K562 (cell line): Measurements from ENCODE around the gene RAB14. TPM values are rescaled to one million over a fixed set of nuclear protein-coding genes. Genes with fewer than 3 reads are reported as not detected.

Source experiments
- ATAC-seq: fragments of 200-7000 bp; cut with Tn5 transposase; 3 replicates; pipeline ENCODE4 v1.9.1; 2020; ENCODE audit warnings: moderate library complexity
- BruUV-seq: library from RNA; stranded (reverse); fragments of 400-500 nt; replicated peaks from 2 replicates; lab custom pipeline; 2021; lab: Mats Ljungman, UMichigan
- CTCF ChIA-PET: fragments of 300-600 bp; formaldehyde crosslinking; extraction: SDS; loops from one replicate; lab custom pipeline; 2021; ENCODE audit warnings: low intra/inter-chr PET ratio; lab: Yijun Ruan, JAX
- POLR2A ChIA-PET: fragments of 300-600, 350-650 bp; sonication (Branson Sonifier 250); formaldehyde crosslinking; extraction: SDS; loops from one replicate; lab custom pipeline; 2021; ENCODE audit warnings: antibody characterized with exemption, inconsistent platforms; lab: Yijun Ruan, JAX
- DNase-seq, 4 experiments: peaks; one replicate each; pipeline versions ENCODE4 v3.0.0 to v3.0.0-alpha.2; 2011 to 2018; ENCODE audit warnings: low spot score in 3 of 4, mixed read lengths in 3 of 4; ENCODE audit errors: extremely low read depth in 1 of 4
- FAIRE-seq: peaks from 2 replicates; lab custom pipeline; 2011; peaks lifted over from hg19 to GRCh38; lab: Jason Lieb, UNC
- H2AFZ ChIP-seq: 2 replicates; pipeline ENCODE4 v1.6.0; 2011; ENCODE audit warnings: low read depth, low read length, control low read depth, inconsistent platforms
- H3K27ac ChIP-seq: fragments of 200-600 bp; 3 replicates; pipeline ENCODE4 v1.8.0; 2011; ENCODE audit warnings: low read depth, mild to moderate bottlenecking, control low read depth, inconsistent platforms, low read length, moderate library complexity, mixed read lengths; ENCODE audit errors: extremely low read depth
- H3K27me3 ChIP-seq, 2 experiments: fragments of 300-600 bp in 1 of 2; 2 replicates in 1 of 2; 3 replicates in 1 of 2; pipeline versions ENCODE4 v1.6.0 to v1.8.0; 2011; ENCODE audit warnings: inconsistent platforms in 2 of 2, low read length in 2 of 2, mild to moderate bottlenecking in 1 of 2, mixed read lengths in 1 of 2, moderate library complexity in 1 of 2; ENCODE audit not compliant: control insufficient read depth in 2 of 2, insufficient read depth in 2 of 2
- H3K36me3 ChIP-seq: fragments of 300-600 bp; 3 replicates; pipeline ENCODE4 v1.8.0; 2011; ENCODE audit warnings: mild to moderate bottlenecking, low read length, inconsistent platforms; ENCODE audit not compliant: control insufficient read depth, insufficient read depth
- H3K4me1 ChIP-seq, 2 experiments: fragments of 200-600 bp in 1 of 2; replicated peaks in 1 of 2; 2 replicates in 1 of 2; 3 replicates in 1 of 2; pipeline versions ENCODE4 v1.5.1 to v1.8.0; 2011; ENCODE audit warnings: inconsistent platforms in 2 of 2, low read length in 2 of 2, mild to moderate bottlenecking in 1 of 2, mixed read lengths in 1 of 2, moderate library complexity in 1 of 2; ENCODE audit not compliant: control insufficient read depth in 2 of 2, insufficient read depth in 2 of 2
- H3K4me2 ChIP-seq: 2 replicates; pipeline ENCODE4 v1.6.1; 2011; ENCODE audit warnings: low read length, control low read depth, inconsistent platforms, mixed read lengths; ENCODE audit not compliant: insufficient read depth
- H3K4me3 ChIP-seq: fragments of 200-600 bp; sonication (generic), shearing (Covaris generic); 2 replicates; pipeline ENCODE4 v1.5.1; 2016; ENCODE audit warnings: control low read depth, inconsistent platforms
- H3K79me2 ChIP-seq: fragments of 200-600 bp; 3 replicates; pipeline ENCODE4 v1.8.0; 2011; ENCODE audit warnings: low read length, inconsistent platforms; ENCODE audit not compliant: control insufficient read depth, insufficient read depth
- H3K9ac ChIP-seq, 2 experiments: 2 replicates each; pipeline versions ENCODE4 v1.6.0 to v1.6.1; 2011; ENCODE audit warnings: low read depth in 2 of 2, low read length in 2 of 2, control low read depth in 1 of 2, inconsistent platforms in 1 of 2, mild to moderate bottlenecking in 1 of 2, mixed read lengths in 1 of 2; ENCODE audit not compliant: insufficient read depth in 1 of 2
- H3K9me1 ChIP-seq: one replicate; pipeline ENCODE4 v1.6.0; 2011; ENCODE audit warnings: inconsistent platforms, mild to moderate bottlenecking, low read length, moderate library complexity; ENCODE audit not compliant: control insufficient read depth, insufficient read depth
- H3K9me3 ChIP-seq: replicated peaks from 2 replicates; pipeline ENCODE4 v1.5.1; 2011; ENCODE audit warnings: low read depth, low read length, inconsistent platforms; ENCODE audit not compliant: control insufficient read depth, insufficient read depth
- H4K20me1 ChIP-seq: replicated peaks from 2 replicates; pipeline ENCODE4 v1.6.1; 2011; ENCODE audit warnings: low read length, inconsistent platforms, mixed read lengths; ENCODE audit not compliant: control insufficient read depth, insufficient read depth
- BMI1 ChIP-seq: fragments of 150-350 bp; IDR thresholded peaks from 2 replicates; pipeline ENCODE4 v1.6.1; 2014; ENCODE audit warnings: low read length
- PHF21A ChIP-seq: fragments of 450-650 bp; IDR thresholded peaks from 2 replicates; pipeline ENCODE4 v1.6.1; 2017; ENCODE audit warnings: low read depth, borderline replicate concordance
- ZNF232 ChIP-seq: sonication (generic); formaldehyde crosslinking; IDR thresholded peaks from 2 replicates; pipeline ENCODE4 v1.8.0; 2022; ENCODE audit warnings: mild to moderate bottlenecking, missing genetic modification reagents
- ZNF282 ChIP-seq: sonication (generic); formaldehyde crosslinking; IDR thresholded peaks from 2 replicates; pipeline ENCODE4 v1.8.1; 2023; ENCODE audit warnings: missing genetic modification reagents
- ZNF347 ChIP-seq: fragments of 450-650 bp; formaldehyde crosslinking; IDR thresholded peaks from 2 replicates; pipeline ENCODE4 v1.4.0; 2020; ENCODE audit warnings: low read depth, mild to moderate bottlenecking, moderate library complexity
- WGBS: fragments of 100-300 bp; shearing (Covaris generic); methylation state at CpG from one replicate; pipeline ENCODE4 v1.1.6; 2016; ENCODE audit warnings: low coverage, mixed read lengths; ENCODE audit not compliant: insufficient coverage; ENCODE audit errors: missing lambda C conversion rate; 5-methylcytosine and 5-hydroxymethylcytosine counted together
- in situ Hi-C: fragments of 300-500 bp; cut with MboI; formaldehyde crosslinking; loops from 4 replicates; pipeline ENCODE4 v1.15.0; 2018; ENCODE audit warnings: inconsistent platforms, mixed read lengths
- intact Hi-C: fragments of 100-400 bp; cut with micrococcal nuclease; formaldehyde crosslinking; loops from 2 replicates; pipeline ENCODE4 v1.14.2; 2022
- polyA plus RNA-seq, 8 experiments: library from polyadenylated mRNA; depleted of rRNA in 4 of 8; stranded (reverse) in 5 of 8; unstranded in 3 of 8; fragments of >200 nt; fragmentation: Nextera tagmentation in 2 of 8; fragmentation: Illumina TruSeq in 1 of 8; extraction: Ambion mirVana in 2 of 8; extraction: Trizol in 1 of 8; gene quantifications; 2 replicates each; pipeline versions ENCODE4 v1.2.1 to v1.2.3, GENCODE V29; 2011 to 2014; ENCODE audit warnings: inconsistent platforms in 1 of 8, missing spikeins in 1 of 8
- total RNA-seq, 7 experiments: library from RNA; depleted of rRNA in 6 of 7; stranded (reverse); fragments of >200 nt in 6 of 7; fragmentation: Illumina TruSeq in 2 of 7; extraction: Trizol in 2 of 7; gene quantifications; 2 replicates each; pipeline versions ENCODE4 v1.2.1 to v1.2.3, GENCODE V29; 2011 to 2021; ENCODE audit warnings: low replicate concordance in 1 of 7
- TF ChIP-seq, protein P1 (sequence below): sonication (generic); formaldehyde crosslinking; IDR thresholded peaks from 2 replicates; pipeline ENCODE4 v1.8.0; 2022; ENCODE audit warnings: mild to moderate bottlenecking, missing genetic modification reagents, borderline replicate concordance
- TF ChIP-seq, protein P2 (sequence below): fragments of 200-800 bp; sonication (Bioruptor generic); IDR thresholded peaks from 2 replicates; pipeline ENCODE4 v1.6.1; 2017; ENCODE audit warnings: missing genetic modification characterization, missing compliant biosample characterization
- TF ChIP-seq, protein P3 (sequence below): fragments of 250-450 bp; sonication (Bioruptor Pico); IDR thresholded peaks from 2 replicates; pipeline ENCODE4 v1.5.0; 2021; ENCODE audit warnings: mild to moderate bottlenecking, borderline replicate concordance

Gene RAB14
- total and polyA plus RNA-seq, 9 of the 15 experiments (the other 6 are each of a cell fraction or from before 2014, with no cell fraction given), result 10.3 to 41.8 (median 20.9) TPM

DNA sequence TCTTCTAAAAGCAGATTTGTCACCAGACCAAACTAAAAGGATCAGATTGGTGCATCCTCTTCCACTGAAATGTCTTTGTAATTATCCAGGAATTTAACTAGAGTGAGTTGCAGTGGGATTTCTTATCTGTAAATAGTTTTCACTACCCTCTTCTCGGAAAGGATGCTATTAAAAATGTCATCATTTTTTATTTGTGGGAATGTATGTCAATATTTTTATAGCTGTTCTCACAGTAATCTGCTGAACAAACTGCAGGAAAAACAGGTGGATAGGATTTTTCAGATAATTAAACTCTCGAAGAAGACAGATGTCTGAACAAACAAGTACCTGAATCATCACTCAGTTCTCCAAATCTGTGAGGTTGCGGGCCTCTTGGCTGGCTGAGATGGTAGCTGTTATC lies 62.7 kb downstream of the RAB14 start:
- Histone ChIP-seq H3K9ac (no peak overlapping the region), H3K9me1 (no peaks in the 10 kb centered on the region), H3K4me3 (no peak overlapping the region), H3K27ac (no peak overlapping the region), H3K4me1 (no peaks in the 10 kb centered on the region), H3K4me2 (no peak overlapping the region), H3K79me2 (no peaks in the 10 kb centered on the region), H3K27me3 (no peaks in the 10 kb centered on the region), H2AFZ (no peak overlapping the region), H4K20me1 (no peaks in the 10 kb centered on the region), H3K9me3 (no peaks in the 10 kb centered on the region), H3K36me3 (peaks cover 65% of the 10 kb centered on the region)
- WGBS, result 83% methylated on average over 3 of the region's 3 CpGs
- CTCF ChIA-PET, result no interaction called here
- DNase-seq (no peak), ATAC-seq (no peak), FAIRE-seq (no peak)
- in situ Hi-C loops (no loop called here), intact Hi-C loops (no loop called here)
- TF ChIP-seq ZNF347 (CRISPR knock-in tag), result no peak
- BruUV-seq, result no TSS peak
- POLR2A ChIA-PET, result interaction anchor here (0.7 to 2.4 kb wide), 5 partner anchors 14 to 72 kb away, joined by 3 to 5 read pairs (median 3); no protein-coding TSS in a partner anchor

DNA sequence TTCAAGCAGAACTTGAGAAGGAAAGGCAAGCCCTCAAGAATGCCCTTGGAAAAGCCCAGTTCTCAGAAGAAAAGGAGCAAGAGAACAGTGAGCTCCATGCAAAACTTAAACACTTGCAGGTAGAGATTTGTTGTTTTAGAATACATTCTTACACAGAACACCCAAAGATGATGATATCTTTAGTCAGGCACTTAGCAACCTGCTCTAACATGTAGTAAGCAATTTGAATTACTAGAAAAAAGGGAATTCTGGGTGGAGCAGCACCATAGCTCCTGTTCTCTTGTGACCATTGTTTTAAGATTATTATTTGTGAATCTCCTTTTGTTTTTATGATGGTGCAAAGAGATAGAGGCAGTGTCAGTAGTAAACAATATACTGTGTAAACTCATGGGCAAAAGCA lies 63.1 kb downstream of the RAB14 start:
- CTCF ChIA-PET, result no interaction called here
- intact Hi-C loops, result no loop called here
- TF ChIP-seq, protein P1, sequence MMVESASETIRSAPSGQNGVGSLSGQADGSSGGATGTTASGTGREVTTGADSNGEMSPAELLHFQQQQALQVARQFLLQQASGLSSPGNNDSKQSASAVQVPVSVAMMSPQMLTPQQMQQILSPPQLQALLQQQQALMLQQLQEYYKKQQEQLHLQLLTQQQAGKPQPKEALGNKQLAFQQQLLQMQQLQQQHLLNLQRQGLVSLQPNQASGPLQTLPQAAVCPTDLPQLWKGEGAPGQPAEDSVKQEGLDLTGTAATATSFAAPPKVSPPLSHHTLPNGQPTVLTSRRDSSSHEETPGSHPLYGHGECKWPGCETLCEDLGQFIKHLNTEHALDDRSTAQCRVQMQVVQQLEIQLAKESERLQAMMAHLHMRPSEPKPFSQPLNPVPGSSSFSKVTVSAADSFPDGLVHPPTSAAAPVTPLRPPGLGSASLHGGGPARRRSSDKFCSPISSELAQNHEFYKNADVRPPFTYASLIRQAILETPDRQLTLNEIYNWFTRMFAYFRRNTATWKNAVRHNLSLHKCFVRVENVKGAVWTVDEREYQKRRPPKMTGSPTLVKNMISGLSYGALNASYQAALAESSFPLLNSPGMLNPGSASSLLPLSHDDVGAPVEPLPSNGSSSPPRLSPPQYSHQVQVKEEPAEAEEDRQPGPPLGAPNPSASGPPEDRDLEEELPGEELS (CRISPR knock-in tag), result no peak
- TF ChIP-seq, protein P2, sequence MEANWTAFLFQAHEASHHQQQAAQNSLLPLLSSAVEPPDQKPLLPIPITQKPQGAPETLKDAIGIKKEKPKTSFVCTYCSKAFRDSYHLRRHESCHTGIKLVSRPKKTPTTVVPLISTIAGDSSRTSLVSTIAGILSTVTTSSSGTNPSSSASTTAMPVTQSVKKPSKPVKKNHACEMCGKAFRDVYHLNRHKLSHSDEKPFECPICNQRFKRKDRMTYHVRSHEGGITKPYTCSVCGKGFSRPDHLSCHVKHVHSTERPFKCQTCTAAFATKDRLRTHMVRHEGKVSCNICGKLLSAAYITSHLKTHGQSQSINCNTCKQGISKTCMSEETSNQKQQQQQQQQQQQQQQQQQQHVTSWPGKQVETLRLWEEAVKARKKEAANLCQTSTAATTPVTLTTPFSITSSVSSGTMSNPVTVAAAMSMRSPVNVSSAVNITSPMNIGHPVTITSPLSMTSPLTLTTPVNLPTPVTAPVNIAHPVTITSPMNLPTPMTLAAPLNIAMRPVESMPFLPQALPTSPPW (CRISPR knock-in tag), result no peak
- TF ChIP-seq, protein P3, sequence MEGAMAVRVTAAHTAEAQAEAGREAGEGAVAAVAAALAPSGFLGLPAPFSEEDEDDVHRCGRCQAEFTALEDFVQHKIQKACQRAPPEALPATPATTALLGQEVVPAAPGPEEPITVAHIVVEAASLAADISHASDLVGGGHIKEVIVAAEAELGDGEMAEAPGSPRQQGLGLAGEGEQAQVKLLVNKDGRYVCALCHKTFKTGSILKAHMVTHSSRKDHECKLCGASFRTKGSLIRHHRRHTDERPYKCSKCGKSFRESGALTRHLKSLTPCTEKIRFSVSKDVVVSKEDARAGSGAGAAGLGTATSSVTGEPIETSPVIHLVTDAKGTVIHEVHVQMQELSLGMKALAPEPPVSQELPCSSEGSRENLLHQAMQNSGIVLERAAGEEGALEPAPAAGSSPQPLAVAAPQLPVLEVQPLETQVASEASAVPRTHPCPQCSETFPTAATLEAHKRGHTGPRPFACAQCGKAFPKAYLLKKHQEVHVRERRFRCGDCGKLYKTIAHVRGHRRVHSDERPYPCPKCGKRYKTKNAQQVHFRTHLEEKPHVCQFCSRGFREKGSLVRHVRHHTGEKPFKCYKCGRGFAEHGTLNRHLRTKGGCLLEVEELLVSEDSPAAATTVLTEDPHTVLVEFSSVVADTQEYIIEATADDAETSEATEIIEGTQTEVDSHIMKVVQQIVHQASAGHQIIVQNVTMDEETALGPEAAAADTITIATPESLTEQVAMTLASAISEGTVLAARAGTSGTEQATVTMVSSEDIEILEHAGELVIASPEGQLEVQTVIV (CRISPR knock-in tag), result no peak
- no peak for TF ChIP-seq BMI1
- no peak for TF ChIP-seq PHF21A
- no peak for TF ChIP-seq ZNF282 (CRISPR knock-in tag)
- no peak for TF ChIP-seq ZNF232 (CRISPR knock-in tag)

More for the DNA sequence above, 63.1 kb downstream of the RAB14 start:
- H3K9ac ChIP-seq, result no peak overlapping the region
- no peaks in the 10 kb centered on the region for H3K9me1 ChIP-seq
- peaks cover under 1% of the 10 kb centered on the region in 2 experiments; a peak in 2 of 5 replicates for H3K4me1 ChIP-seq
- H3K9me3 ChIP-seq, result no peaks in the 10 kb centered on the region
- no peak overlapping the region for H3K27ac ChIP-seq
- no peaks in the 10 kb centered on the region for H4K20me1 ChIP-seq
- H2AFZ ChIP-seq, result no peak overlapping the region
- no TSS peak for BruUV-seq
- no peak overlapping the region for H3K4me2 ChIP-seq
- DNase-seq (no peak), ATAC-seq (no peak), FAIRE-seq (no peak)
- no peaks in the 10 kb centered on the region for H3K27me3 ChIP-seq
- H3K79me2 ChIP-seq, result 0 out of 3 replicates have a peak, but pooled peaks cover under 1% of the 10 kb centered on the region
- POLR2A ChIA-PET, result interaction anchor here (0.7 to 2.4 kb wide), 4 partner anchors 16 to 72 kb away, joined by 3 to 5 read pairs (median 4); no protein-coding TSS in a partner anchor
- H3K4me3 ChIP-seq, result no peak overlapping the region
- in situ Hi-C loops, result no loop called here
- peaks cover 64% of the 10 kb centered on the region for H3K36me3 ChIP-seq
